Left lung (tissue), 14 donors: ENCODE measurements around the gene MARK3. TPM values are rescaled to one million over a fixed set of nuclear protein-coding genes. Genes with fewer than 3 reads are reported as not detected.
A peak's percentile ranks its signal among the peaks of the same experiment; 100 is the strongest.

Experiments used
- ATAC-seq: fragments of 200-7000 bp; cut with Tn5 transposase; one replicate; pipeline ENCODE4 v1.9.1; 2020; ENCODE audit warnings: moderate library complexity
- DNase-seq, 4 donors: peaks; one replicate each; pipeline ENCODE4 v3.0.0-alpha.2; 2013 to 2020
- H3K27ac ChIP-seq, 2 donors: fragments of 200-600 bp; sonication (generic) in 1 of 2; one replicate each; pipeline versions ENCODE4 v1.5.0 to v1.8.0; 2020 to 2021
- H3K27me3 ChIP-seq, 2 donors: fragments of 200-600 bp; sonication (generic) in 1 of 2; one replicate each; pipeline versions ENCODE4 v1.5.0 to v1.8.0; 2020 to 2021
- H3K36me3 ChIP-seq, 2 donors: fragments of 200-600 bp; sonication (generic) in 1 of 2; one replicate each; pipeline versions ENCODE4 v1.5.0 to v1.8.0; 2020 to 2021
- H3K4me1 ChIP-seq, 2 donors: fragments of 200-600 bp; one replicate each; pipeline ENCODE4 v1.8.0; 2021
- H3K4me3 ChIP-seq, 2 donors: fragments of 200-600 bp; sonication (generic) in 1 of 2; one replicate each; pipeline versions ENCODE4 v1.5.0 to v1.8.0; 2020 to 2021; ENCODE audit warnings: mild to moderate bottlenecking in 1 of 2
- H3K9me3 ChIP-seq, 2 donors: fragments of 200-600 bp; sonication (generic) in 1 of 2; one replicate each; pipeline versions ENCODE4 v1.5.0 to v1.8.0; 2020 to 2021
- intact Hi-C, 2 donors: fragments of 100-400 bp; cut with DNase I; formaldehyde crosslinking; loops; one replicate each; pipeline versions ENCODE4 v1.11.2 to v1.14.2; 2022
- long read RNA-seq, 12 donors: library from polyadenylated mRNA in 2 of 12; unstranded in 2 of 12; transcript quantifications; one replicate each; pipeline ENCODE4 v2.0.0 and lab custom pipeline, GENCODE V29; 2019 to 2026
- polyA plus RNA-seq, 6 donors: library from polyadenylated mRNA; unstranded; fragments of 120-200 nt; gene quantifications; one replicate each; pipeline ENCODE4 v1.2.1, GENCODE V29; 2013; ENCODE audit not compliant: insufficient read length in 6 of 6
- total RNA-seq, 2 donors: library from RNA; stranded (reverse); fragmentation: NEBNext Ultra II Directional; extraction: Animal tissue kit (Norgen Biotek cat#: 25700); gene quantifications; one replicate each; pipeline ENCODE4 v1.2.1, GENCODE V29; 2021
- TF ChIP-seq, protein P1 (sequence below), 2 donors: fragments of 200-600 bp; sonication (generic) in 1 of 2; IDR thresholded peaks; one replicate each; pipeline versions ENCODE4 v1.5.0 to v1.8.0; 2021; ENCODE audit warnings: antibody characterized with exemption in 2 of 2
- donor health status: DM: no; HTN: yes; CAD: no.
- donor health status: DM: no; HTN: no; CAD: no.

The MARK3 gene
- total RNA-seq (10 to 100 TPM; 78.8 to 92.9 TPM), polyA plus RNA-seq (100 to 1,000 TPM; 109 to 135 (median 123) TPM)
- long read RNA-seq, donor 1, partial matches to known transcripts = 0 of 16 reads
- long read RNA-seq, donor 1, other reads (novel, unspliced or antisense) = 0 of 16 reads
- long read RNA-seq, donor 2, partial matches to known transcripts = 6 of 14 reads
- long read RNA-seq, donor 2, other reads (novel, unspliced or antisense) = 0 of 14 reads
- long read RNA-seq, donor 3, transcript MARK3-205 (18 exons, 3,371 nt) = major isoform, 5 of 16 reads
- long read RNA-seq, donor 3, partial matches to known transcripts = 7 of 16 reads
- long read RNA-seq, donor 3, other reads (novel, unspliced or antisense) = 0 of 16 reads
- long read RNA-seq, donor 4, partial matches to known transcripts = 1 of 1 reads
- long read RNA-seq, donor 4, other reads (novel, unspliced or antisense) = 0 of 1 reads
- long read RNA-seq, donor 5, partial matches to known transcripts = 0 of 10 reads
- long read RNA-seq, donor 5, other reads (novel, unspliced or antisense) = 0 of 10 reads
- long read RNA-seq, donor 6, partial matches to known transcripts = 0 of 3 reads
- long read RNA-seq, donor 6, other reads (novel, unspliced or antisense) = 0 of 3 reads
- long read RNA-seq, donor 7, partial matches to known transcripts = 6 of 14 reads
- long read RNA-seq, donor 7, other reads (novel, unspliced or antisense) = 0 of 14 reads
- long read RNA-seq, donor 8, partial matches to known transcripts = 127 of 382 reads
- long read RNA-seq, donor 8, other reads (novel, unspliced or antisense) = 249 of 382 reads
- long read RNA-seq, donor 9 = 0 reads
- long read RNA-seq, donor 10, partial matches to known transcripts = 2 of 7 reads
- long read RNA-seq, donor 10, other reads (novel, unspliced or antisense) = 4 of 7 reads
- long read RNA-seq, donor 11 = 0 reads
- long read RNA-seq, donor 12, partial matches to known transcripts = 7 of 12 reads
- long read RNA-seq, donor 12, other reads (novel, unspliced or antisense) = 0 of 12 reads

DNA sequence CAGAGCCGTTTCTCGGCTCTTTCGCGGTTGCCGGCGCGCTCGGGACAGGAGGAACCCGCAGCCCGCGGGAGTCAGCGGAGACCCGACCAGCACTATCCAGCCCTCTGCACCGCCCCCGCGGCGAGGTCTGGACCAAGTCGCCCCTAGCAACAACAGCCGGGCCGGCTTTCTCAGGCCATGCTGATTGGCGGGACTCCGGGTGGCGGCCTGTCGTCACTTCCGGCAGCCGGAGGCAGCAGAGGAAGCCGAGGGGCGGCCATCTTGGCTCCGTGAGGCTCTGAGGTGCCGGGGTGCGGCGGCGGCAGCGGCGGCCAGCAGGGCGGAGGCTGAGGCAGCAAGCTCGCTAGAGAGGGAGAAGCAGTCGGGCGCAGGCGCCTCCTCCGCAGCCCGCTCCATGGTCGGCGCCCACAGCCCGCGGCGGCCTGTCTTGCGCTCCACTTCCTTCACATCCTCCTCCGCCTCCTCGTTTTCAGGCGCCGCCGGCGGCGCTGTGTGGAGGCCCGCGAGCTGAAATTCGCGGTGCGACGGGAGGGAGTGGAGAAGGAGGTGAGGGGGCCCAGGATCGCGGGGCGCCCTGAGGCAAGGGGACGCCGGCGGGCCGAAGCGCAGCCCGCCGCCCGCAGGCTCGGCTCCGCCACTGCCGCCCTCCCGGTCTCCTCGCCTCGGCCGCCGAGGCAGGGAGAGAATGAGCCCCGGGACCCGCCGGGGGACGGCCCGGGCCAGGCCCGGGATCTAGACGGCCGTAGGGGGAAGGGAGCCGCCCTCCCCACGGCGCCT lies at the start of gene MARK3:
Gene MARK3, plus strand, starts transcription at position 264 of the 777 bp plus-strand sequence. CDS start 615 bp downstream, outside the sequence.
- DNase-seq (peak; percentile 93 to 99 (median 98)), ATAC-seq (peak; percentile 95)
- H3K4me3 ChIP-seq = peak within 1 kb of the TSS; percentile 90 to 94
- H3K9me3 ChIP-seq = no peaks in the 10 kb centered on the region
- TF ChIP-seq, protein P1, sequence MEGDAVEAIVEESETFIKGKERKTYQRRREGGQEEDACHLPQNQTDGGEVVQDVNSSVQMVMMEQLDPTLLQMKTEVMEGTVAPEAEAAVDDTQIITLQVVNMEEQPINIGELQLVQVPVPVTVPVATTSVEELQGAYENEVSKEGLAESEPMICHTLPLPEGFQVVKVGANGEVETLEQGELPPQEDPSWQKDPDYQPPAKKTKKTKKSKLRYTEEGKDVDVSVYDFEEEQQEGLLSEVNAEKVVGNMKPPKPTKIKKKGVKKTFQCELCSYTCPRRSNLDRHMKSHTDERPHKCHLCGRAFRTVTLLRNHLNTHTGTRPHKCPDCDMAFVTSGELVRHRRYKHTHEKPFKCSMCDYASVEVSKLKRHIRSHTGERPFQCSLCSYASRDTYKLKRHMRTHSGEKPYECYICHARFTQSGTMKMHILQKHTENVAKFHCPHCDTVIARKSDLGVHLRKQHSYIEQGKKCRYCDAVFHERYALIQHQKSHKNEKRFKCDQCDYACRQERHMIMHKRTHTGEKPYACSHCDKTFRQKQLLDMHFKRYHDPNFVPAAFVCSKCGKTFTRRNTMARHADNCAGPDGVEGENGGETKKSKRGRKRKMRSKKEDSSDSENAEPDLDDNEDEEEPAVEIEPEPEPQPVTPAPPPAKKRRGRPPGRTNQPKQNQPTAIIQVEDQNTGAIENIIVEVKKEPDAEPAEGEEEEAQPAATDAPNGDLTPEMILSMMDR (IDR thresholded peaks at IDR 0.05) = peak in 1 of 2 donors; percentile 32
- intact Hi-C loops = no loop called here
- H3K4me1 ChIP-seq = peaks cover 17 to 53% of the 10 kb centered on the region in 2 donors
- no peaks in the 10 kb centered on the region for H3K27me3 ChIP-seq
- H3K27ac ChIP-seq = peak within 1 kb of the TSS; percentile 99
- no peaks in the 10 kb centered on the region for H3K36me3 ChIP-seq

DNA sequence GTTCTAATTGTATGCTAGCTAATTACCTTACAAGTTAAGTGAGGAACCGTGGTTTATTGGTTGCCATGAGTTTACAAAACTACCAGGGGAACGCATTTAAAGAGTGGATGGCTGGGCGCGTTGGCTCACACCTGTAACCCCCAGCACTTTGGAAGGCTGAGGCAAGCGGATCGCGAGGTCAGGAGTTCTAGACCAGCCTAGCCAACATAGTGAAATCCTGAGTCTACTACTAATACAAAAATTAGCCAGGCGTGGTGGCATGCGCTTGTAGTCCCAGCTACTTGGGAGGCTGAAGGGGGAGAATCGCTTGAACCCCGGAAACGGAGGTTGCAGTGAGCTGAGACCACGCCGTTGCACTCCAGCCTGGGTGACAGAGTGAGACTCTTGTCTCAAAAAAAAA lies 49.0 kb upstream of the MARK3 start:
- Histone ChIP-seq H3K27ac (no peak overlapping the region), H3K4me3 (peak overlapping the region in 1 of 2 donors; percentile 92), H3K9me3 (no peaks in the 10 kb centered on the region), H3K27me3 (no peaks in the 10 kb centered on the region), H3K36me3 (peaks cover 6 to 59% of the 10 kb centered on the region in 2 donors), H3K4me1 (peaks cover 10 to 42% of the 10 kb centered on the region in 2 donors)
- ATAC-seq = no peak
- no peak for DNase-seq
- intact Hi-C loops = no loop called here
- TF ChIP-seq, protein P1 (IDR thresholded peaks at IDR 0.05) = no peak

DNA sequence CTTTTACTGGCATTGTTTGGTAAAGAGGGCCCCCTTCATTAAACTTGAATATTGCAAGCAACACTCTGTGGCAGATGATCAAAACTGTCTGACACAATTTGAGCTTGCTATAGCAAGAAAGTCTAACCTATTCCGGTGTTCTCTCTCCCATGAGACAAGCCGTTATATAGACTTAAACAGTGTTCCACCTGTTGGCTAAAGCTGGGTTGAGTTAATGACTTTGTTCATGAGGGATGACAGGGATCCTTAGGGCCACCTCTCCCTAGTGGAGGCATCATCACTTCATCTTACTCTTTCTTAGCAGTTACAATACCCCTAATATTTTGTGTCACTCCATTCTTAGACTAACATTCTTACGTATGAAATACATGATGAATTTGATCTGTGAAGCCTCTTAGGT lies 47.4 kb upstream of the MARK3 start:
- DNase-seq = no peak
- H3K27ac ChIP-seq = no peak overlapping the region
- H3K9me3 ChIP-seq = no peaks in the 10 kb centered on the region
- peaks cover 6 to 75% of the 10 kb centered on the region in 2 donors for H3K36me3 ChIP-seq
- TF ChIP-seq, protein P1 (IDR thresholded peaks at IDR 0.05) = no peak
- no peak for ATAC-seq
- H3K27me3 ChIP-seq = no peaks in the 10 kb centered on the region
- peaks cover 10 to 34% of the 10 kb centered on the region in 2 donors for H3K4me1 ChIP-seq
- no peak overlapping the region for H3K4me3 ChIP-seq
- intact Hi-C loops = no loop called here

DNA sequence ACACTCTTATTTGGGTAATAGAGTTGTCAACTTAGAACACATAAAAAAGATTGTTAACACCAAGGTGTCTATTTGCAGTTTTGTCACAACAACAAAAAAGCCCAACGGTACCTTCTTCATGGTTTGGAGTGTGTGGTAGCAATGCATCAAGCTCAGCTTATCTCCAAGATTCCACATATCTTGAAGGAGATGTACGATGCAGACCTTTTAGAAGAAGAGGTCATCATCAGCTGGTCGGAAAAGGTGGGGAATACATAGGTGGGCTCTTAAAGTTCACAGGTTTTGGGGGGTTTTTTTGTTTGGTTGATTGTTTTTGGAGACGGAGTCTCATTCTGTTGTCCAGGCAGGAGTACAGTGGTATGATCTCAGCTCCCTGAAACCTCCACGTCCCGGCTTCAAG lies 45.7 kb upstream of the MARK3 start:
- no peak overlapping the region for H3K27ac ChIP-seq
- no peak for DNase-seq
- TF ChIP-seq, protein P1 (IDR thresholded peaks at IDR 0.05) = no peak
- H3K36me3 ChIP-seq = peaks cover 10 to 93% of the 10 kb centered on the region in 2 donors
- H3K9me3 ChIP-seq = no peaks in the 10 kb centered on the region
- H3K4me3 ChIP-seq = no peak overlapping the region
- ATAC-seq = no peak
- H3K27me3 ChIP-seq = no peaks in the 10 kb centered on the region
- intact Hi-C loops = no loop called here
- H3K4me1 ChIP-seq = peaks cover 10 to 29% of the 10 kb centered on the region in 2 donors
